ENCODE data around the gene TMEM35B. TPM values are rescaled to one million over a fixed set of nuclear protein-coding genes. Genes with fewer than 3 reads are reported as not detected.

Gene TMEM35B
- total RNA-seq, 1 donor: 21.6 TPM

Small RNAs within 50 kb of the gene (small RNA-seq; reads per million reads assigned to genes)
- gene TMEM35B: not detected

Other genes starting within 250 kb of the TMEM35B start
- gene GJB5, start 230.3 kb downstream of the TMEM35B start, total RNA-seq: not detected in 2 replicates
- gene GJB4, start 225.6 kb downstream of the TMEM35B start, total RNA-seq: not detected in 2 replicates
- not detected in 2 replicates for gene GJB3, start 204.1 kb downstream of the TMEM35B start, total RNA-seq
- gene GJA4, start 192.3 kb downstream of the TMEM35B start, total RNA-seq: not detected in 2 replicates
- 23.2 and 24.6 TPM in 2 replicates for gene SMIM12, start 125.6 kb downstream of the TMEM35B start, total RNA-seq
- gene DLGAP3, start 55.7 kb downstream of the TMEM35B start, total RNA-seq: under 0.01 TPM in 2 replicates
- gene ZMYM6, start 46.6 kb upstream of the TMEM35B start, total RNA-seq: 24.8 and 30.2 TPM in 2 replicates
- 11.6 and 30.2 TPM in 2 replicates for gene ZMYM1, start 94.0 kb upstream of the TMEM35B start, total RNA-seq
- gene SFPQ, start 207.8 kb upstream of the TMEM35B start, total RNA-seq: 235 and 244 TPM in 2 replicates

Data from fibroblast of villous mesenchyme (primary cell).